Measurements from ENCODE around the gene CASP10.

Gene CASP10

GRCh38 chr2:201263779-201264178 lies 80.8 kb downstream of the CASP10 start:
- Histone ChIP-seq H3K9me3 (ENCODE audit: control insufficient read depth, insufficient read depth, low read length) (no peaks in the 10 kb centered on the region), H3K36me3 (ENCODE audit: control insufficient read depth, insufficient read depth, low read length) (no peaks in the 10 kb centered on the region), H3K27me3 (ENCODE audit: control insufficient read depth, insufficient read depth, low read length) (no peaks in the 10 kb centered on the region), H3K27ac (ENCODE audit: low read depth, low read length) (no peak overlapping the region), H3K4me3 (ENCODE audit: low read depth, low read length) (no peak overlapping the region), H3K4me1 (ENCODE audit: control insufficient read depth, insufficient read depth, low read length) (peaks cover 2% of the 10 kb centered on the region), H3K9ac (ENCODE audit: low read depth, low read length) (no peak overlapping the region)

DNA sequence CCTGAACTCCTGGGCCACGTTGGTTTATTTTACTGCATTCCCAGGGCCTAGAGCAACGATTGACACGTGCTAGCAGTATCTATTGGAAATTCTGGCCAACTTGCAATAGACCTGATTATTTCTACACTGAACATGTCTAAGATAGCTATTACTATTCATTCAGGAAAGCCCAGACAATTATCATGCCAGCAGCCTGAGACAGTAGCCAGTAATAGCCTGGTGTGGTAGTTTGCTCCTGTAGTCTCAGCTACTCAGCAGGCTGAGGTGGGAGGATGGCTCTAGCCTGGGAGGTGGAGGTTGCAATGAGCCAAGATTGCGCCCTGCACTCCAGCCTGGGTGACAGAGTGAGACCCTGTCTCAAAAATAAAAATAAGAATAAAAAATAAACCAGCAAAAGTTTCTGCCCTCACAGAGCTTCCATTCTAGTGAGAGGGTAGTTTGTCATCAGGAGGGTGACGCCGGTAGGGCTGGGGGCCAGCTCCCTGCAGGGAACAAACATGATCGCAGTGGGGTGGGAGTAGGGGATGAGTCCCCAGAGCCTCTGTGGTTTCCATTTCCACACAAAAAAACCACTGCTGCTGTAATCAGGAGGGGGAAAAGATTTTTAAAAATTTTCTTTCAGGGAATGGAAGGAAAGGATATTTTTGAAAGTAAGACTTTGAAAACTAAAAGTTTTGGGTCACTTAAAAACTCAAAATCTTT lies 81.7 kb downstream of the CASP10 start:
- no peaks in the 10 kb centered on the region for H3K4me1 ChIP-seq (ENCODE audit: control insufficient read depth, insufficient read depth, low read length)
- H3K36me3 ChIP-seq (ENCODE audit: control insufficient read depth, insufficient read depth, low read length), result no peaks in the 10 kb centered on the region
- no peak overlapping the region for H3K9ac ChIP-seq (ENCODE audit: low read depth, low read length)
- no peak overlapping the region for H3K27ac ChIP-seq (ENCODE audit: low read depth, low read length)
- no peak overlapping the region for H3K4me3 ChIP-seq (ENCODE audit: low read depth, low read length)
- H3K27me3 ChIP-seq (ENCODE audit: control insufficient read depth, insufficient read depth, low read length), result no peaks in the 10 kb centered on the region
- no peaks in the 10 kb centered on the region for H3K9me3 ChIP-seq (ENCODE audit: control insufficient read depth, insufficient read depth, low read length)

DNA sequence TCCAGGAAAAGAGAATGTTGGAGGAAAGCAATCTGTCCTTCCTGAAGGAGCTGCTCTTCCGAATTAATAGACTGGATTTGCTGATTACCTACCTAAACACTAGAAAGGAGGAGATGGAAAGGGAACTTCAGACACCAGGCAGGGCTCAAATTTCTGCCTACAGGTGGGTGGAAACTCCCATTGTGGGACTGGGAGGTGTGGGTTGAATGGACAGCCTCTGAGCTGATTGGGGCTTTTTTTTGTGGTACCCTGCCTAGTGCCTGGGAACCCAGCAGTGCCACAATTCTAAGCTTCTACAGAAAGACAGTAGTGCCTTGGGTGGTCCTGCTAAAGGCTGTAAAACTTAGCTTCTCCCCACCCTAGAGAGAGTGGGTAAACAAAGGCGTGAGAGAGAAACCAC lies 83.7 kb downstream of the CASP10 start:
- no peaks in the 10 kb centered on the region for H3K9me3 ChIP-seq (ENCODE audit: control insufficient read depth, insufficient read depth, low read length)
- no peaks in the 10 kb centered on the region for H3K27me3 ChIP-seq (ENCODE audit: control insufficient read depth, insufficient read depth, low read length)
- no peaks in the 10 kb centered on the region for H3K36me3 ChIP-seq (ENCODE audit: control insufficient read depth, insufficient read depth, low read length)
- H3K4me1 ChIP-seq (ENCODE audit: control insufficient read depth, insufficient read depth, low read length), result no peaks in the 10 kb centered on the region
- no peak overlapping the region for H3K9ac ChIP-seq (ENCODE audit: low read depth, low read length)
- H3K27ac ChIP-seq (ENCODE audit: low read depth, low read length), result no peak overlapping the region
- no peak overlapping the region for H3K4me3 ChIP-seq (ENCODE audit: low read depth, low read length)

DNA sequence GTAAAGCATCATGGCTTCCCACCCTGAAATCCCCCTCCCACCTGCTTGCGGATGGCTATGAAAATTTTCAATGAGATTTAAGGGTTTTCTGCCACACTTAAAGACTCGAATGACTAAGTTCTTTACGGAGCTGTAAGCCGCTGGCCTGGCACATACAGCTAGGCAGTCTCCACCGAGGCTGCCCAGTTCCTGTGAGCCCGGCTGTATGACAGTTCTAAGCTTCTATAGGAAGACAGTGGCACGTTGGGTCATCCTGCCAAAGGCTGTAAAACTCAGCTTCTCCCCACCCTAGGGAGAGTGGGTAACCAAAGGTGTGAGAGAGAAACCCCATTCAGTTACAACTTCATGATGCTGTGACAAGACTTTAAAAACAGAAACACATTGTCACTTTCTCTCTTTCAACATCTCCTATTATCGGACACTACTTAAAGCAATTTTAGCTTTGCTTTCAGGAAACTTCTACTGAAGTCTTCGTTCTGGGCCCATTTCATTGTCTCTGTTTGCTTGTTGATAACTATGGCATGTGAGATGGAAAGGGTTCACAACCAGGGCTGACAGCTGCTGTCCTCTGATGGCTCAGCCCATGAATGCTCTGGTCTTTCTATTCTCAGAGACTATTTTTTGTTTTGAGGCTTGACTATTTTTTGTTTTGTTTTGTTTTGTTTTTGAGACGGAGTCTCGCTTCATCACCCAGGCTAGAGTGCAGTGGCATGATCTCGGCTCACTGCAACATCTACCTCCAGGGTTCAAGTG lies 84.5 kb downstream of the CASP10 start:
- no peaks in the 10 kb centered on the region for H3K36me3 ChIP-seq (ENCODE audit: control insufficient read depth, insufficient read depth, low read length)
- H3K27me3 ChIP-seq (ENCODE audit: control insufficient read depth, insufficient read depth, low read length), result no peaks in the 10 kb centered on the region
- H3K4me1 ChIP-seq (ENCODE audit: control insufficient read depth, insufficient read depth, low read length), result no peaks in the 10 kb centered on the region
- H3K4me3 ChIP-seq (ENCODE audit: low read depth, low read length), result no peak overlapping the region
- no peaks in the 10 kb centered on the region for H3K9me3 ChIP-seq (ENCODE audit: control insufficient read depth, insufficient read depth, low read length)
- no peak overlapping the region for H3K27ac ChIP-seq (ENCODE audit: low read depth, low read length)
- no peak overlapping the region for H3K9ac ChIP-seq (ENCODE audit: low read depth, low read length)

DNA sequence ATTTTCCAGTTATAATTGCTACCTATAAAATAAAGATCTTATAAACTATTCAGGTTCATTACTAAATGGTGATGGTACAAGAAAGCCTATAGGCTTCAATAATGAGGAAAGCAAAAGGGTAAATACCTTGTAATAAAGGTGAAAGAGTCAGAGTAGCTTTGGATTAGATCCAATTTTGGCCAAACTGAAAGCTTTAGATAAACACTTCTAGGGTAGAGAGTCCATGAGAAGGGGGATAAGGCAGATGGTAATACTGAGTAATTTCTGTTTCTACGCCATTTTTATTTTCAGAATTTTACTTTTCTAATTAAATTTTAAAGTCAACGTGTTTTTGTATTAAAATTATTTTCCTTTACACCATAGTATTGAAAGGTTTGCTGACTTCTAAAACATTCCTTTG lies 86.8 kb downstream of the CASP10 start:
- H3K27me3 ChIP-seq (ENCODE audit: control insufficient read depth, insufficient read depth, low read length), result no peaks in the 10 kb centered on the region
- no peaks in the 10 kb centered on the region for H3K36me3 ChIP-seq (ENCODE audit: control insufficient read depth, insufficient read depth, low read length)
- H3K27ac ChIP-seq (ENCODE audit: low read depth, low read length), result no peak overlapping the region
- no peak overlapping the region for H3K9ac ChIP-seq (ENCODE audit: low read depth, low read length)
- no peaks in the 10 kb centered on the region for H3K9me3 ChIP-seq (ENCODE audit: control insufficient read depth, insufficient read depth, low read length)
- H3K4me3 ChIP-seq (ENCODE audit: low read depth, low read length), result no peak overlapping the region
- H3K4me1 ChIP-seq (ENCODE audit: control insufficient read depth, insufficient read depth, low read length), result no peaks in the 10 kb centered on the region

DNA sequence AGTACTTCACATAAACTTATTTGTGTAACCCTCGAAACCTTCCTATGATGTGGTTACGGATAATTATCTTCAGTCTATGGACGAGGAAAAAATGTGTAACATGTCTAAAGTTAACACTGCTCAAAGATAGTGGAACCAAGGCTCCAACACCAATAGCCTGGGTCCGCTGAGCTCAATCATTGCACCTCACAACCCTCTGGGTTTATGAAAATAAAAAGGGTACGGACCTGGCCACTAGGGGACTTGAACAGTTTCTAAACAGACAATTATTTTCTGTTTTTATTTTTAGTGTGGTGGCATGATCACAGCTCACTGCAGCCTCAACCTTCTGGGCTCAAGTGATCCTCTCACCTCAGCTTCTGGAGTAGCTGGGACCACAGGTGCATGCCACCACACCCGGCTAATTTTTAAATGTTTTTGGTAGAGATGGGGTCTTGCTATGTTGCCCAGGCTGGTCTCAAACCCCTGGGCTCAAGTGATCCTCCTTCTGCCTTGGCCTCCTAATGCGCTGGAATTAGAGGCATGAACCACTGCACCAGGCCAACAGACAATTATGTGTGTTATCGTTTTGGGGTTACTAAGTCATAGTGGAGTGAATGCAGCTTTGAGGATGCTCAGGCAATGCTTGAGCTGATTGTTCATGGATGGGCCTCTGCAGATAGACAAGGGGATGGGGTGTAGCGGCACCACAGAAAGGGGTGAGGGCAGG lies 87.5 kb downstream of the CASP10 start:
- Histone ChIP-seq H3K36me3 (ENCODE audit: control insufficient read depth, insufficient read depth, low read length) (no peaks in the 10 kb centered on the region), H3K27me3 (ENCODE audit: control insufficient read depth, insufficient read depth, low read length) (no peaks in the 10 kb centered on the region), H3K4me3 (ENCODE audit: low read depth, low read length) (no peak overlapping the region), H3K9ac (ENCODE audit: low read depth, low read length) (no peak overlapping the region), H3K27ac (ENCODE audit: low read depth, low read length) (no peak overlapping the region), H3K4me1 (ENCODE audit: control insufficient read depth, insufficient read depth, low read length) (no peaks in the 10 kb centered on the region), H3K9me3 (ENCODE audit: control insufficient read depth, insufficient read depth, low read length) (no peaks in the 10 kb centered on the region)

DNA sequence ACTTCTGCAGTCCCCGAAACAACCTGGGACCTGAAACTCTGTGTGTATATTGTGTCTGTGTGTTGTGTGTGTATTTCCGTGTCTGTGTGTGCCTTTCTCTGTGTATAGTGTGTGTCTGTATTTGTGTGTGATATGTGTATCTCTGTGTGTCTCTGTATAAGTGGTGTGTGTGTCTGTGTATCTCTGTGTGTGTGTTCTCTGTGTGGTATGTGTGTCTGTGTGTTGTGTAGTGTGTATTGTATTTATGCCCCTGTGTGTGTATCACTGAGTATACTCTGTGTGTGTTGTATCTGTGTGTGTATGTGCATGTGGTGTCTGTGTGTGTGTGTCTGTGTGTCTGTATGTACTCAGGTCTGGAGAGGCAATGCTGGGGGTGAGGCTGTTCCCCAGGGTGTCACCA lies 89.0 kb downstream of the CASP10 start:
- H3K36me3 ChIP-seq (ENCODE audit: control insufficient read depth, insufficient read depth, low read length), result no peaks in the 10 kb centered on the region
- H3K9ac ChIP-seq (ENCODE audit: low read depth, low read length), result no peak overlapping the region
- no peaks in the 10 kb centered on the region for H3K27me3 ChIP-seq (ENCODE audit: control insufficient read depth, insufficient read depth, low read length)
- H3K9me3 ChIP-seq (ENCODE audit: control insufficient read depth, insufficient read depth, low read length), result no peaks in the 10 kb centered on the region
- no peaks in the 10 kb centered on the region for H3K4me1 ChIP-seq (ENCODE audit: control insufficient read depth, insufficient read depth, low read length)
- H3K4me3 ChIP-seq (ENCODE audit: low read depth, low read length), result no peak overlapping the region
- H3K27ac ChIP-seq (ENCODE audit: low read depth, low read length), result no peak overlapping the region

DNA sequence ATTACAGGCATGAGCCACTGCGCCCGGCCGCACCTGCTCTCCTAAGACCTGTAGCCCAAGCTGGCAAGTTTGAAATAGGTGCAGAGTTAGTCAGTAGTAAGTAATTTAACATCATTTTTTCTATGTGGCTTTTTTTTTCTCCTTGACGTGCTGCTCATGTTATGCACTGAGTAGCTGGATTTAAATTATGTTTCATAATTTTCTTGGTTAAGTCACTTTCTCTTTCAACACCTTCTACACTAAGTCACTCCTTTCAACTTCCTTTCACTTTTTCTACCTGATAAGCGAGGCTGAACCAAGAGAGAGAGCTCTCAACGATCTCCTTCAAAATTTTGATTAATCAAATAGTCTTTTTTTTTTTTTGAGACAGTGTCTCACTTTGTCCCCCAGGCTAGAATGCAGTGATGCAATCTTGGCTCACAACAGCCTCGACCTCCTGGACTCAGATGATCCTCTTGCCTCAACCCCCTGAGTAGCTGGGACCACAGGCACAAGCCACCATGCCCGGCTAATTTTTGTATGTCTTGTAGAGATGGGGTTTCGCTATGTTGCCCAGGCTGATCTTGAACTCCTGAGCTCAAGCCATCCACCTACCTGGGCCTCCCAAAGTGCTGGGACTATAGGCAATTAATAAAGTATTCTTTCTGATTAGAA lies 90.5 kb downstream of the CASP10 start:
- no peak overlapping the region for H3K4me3 ChIP-seq (ENCODE audit: low read depth, low read length)

DNA sequence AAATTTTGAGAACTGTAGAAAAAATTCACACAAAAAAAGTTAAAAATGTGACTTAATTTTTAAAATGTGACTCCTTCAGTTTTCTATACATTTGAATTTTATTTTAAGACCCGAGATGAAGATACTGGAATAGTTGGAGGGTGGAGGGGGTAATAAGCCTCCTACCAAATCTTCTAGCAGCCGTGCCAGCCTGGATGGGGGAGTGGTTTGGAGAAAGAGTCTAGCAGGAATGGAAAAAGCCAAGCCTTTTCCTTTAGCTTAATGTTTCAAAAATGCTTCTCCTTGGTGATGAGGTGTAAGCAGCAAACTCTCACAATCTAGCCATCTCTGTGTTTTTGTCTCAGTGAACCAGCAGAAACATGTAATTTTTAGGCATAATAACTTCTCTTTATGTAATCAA lies 92.1 kb downstream of the CASP10 start:
- H3K4me3 ChIP-seq (ENCODE audit: low read depth, low read length), result no peak overlapping the region
- H3K36me3 ChIP-seq (ENCODE audit: control insufficient read depth, insufficient read depth, low read length), result no peaks in the 10 kb centered on the region
- no peak overlapping the region for H3K9ac ChIP-seq (ENCODE audit: low read depth, low read length)
- no peaks in the 10 kb centered on the region for H3K4me1 ChIP-seq (ENCODE audit: control insufficient read depth, insufficient read depth, low read length)
- H3K27me3 ChIP-seq (ENCODE audit: control insufficient read depth, insufficient read depth, low read length), result no peaks in the 10 kb centered on the region
- no peak overlapping the region for H3K27ac ChIP-seq (ENCODE audit: low read depth, low read length)
- H3K9me3 ChIP-seq (ENCODE audit: control insufficient read depth, insufficient read depth, low read length), result no peaks in the 10 kb centered on the region

More for the DNA sequence above, 90.5 kb downstream of the CASP10 start:
- Histone ChIP-seq H3K36me3 (ENCODE audit: control insufficient read depth, insufficient read depth, low read length) (no peaks in the 10 kb centered on the region), H3K9ac (ENCODE audit: low read depth, low read length) (no peak overlapping the region), H3K4me1 (ENCODE audit: control insufficient read depth, insufficient read depth, low read length) (no peaks in the 10 kb centered on the region), H3K27me3 (ENCODE audit: control insufficient read depth, insufficient read depth, low read length) (no peaks in the 10 kb centered on the region), H3K9me3 (ENCODE audit: control insufficient read depth, insufficient read depth, low read length) (no peaks in the 10 kb centered on the region), H3K27ac (ENCODE audit: low read depth, low read length) (no peak overlapping the region)

- Histone ChIP-seq H3K9ac (ENCODE audit: low read depth, low read length) (no peak overlapping the region), H3K9me3 (ENCODE audit: control insufficient read depth, insufficient read depth, low read length) (no peaks in the 10 kb centered on the region), H3K4me3 (ENCODE audit: low read depth, low read length) (no peak overlapping the region), H3K27ac (ENCODE audit: low read depth, low read length) (no peak overlapping the region), H3K4me1 (ENCODE audit: control insufficient read depth, insufficient read depth, low read length) (no peaks in the 10 kb centered on the region), H3K27me3 (ENCODE audit: control insufficient read depth, insufficient read depth, low read length) (no peaks in the 10 kb centered on the region), H3K36me3 (ENCODE audit: control insufficient read depth, insufficient read depth, low read length) (no peaks in the 10 kb centered on the region)
Measured at GRCh38 chr2:201275990-201276389, 93.0 kb downstream of the CASP10 start.

- Histone ChIP-seq H3K4me1 (ENCODE audit: control insufficient read depth, insufficient read depth, low read length) (no peaks in the 10 kb centered on the region), H3K9ac (ENCODE audit: low read depth, low read length) (no peak overlapping the region), H3K4me3 (ENCODE audit: low read depth, low read length) (no peak overlapping the region), H3K27me3 (ENCODE audit: control insufficient read depth, insufficient read depth, low read length) (no peaks in the 10 kb centered on the region), H3K27ac (ENCODE audit: low read depth, low read length) (no peak overlapping the region), H3K9me3 (ENCODE audit: control insufficient read depth, insufficient read depth, low read length) (no peaks in the 10 kb centered on the region), H3K36me3 (ENCODE audit: control insufficient read depth, insufficient read depth, low read length) (no peaks in the 10 kb centered on the region)
Measured at GRCh38 chr2:201276511-201276910, 93.6 kb downstream of the CASP10 start.
